ENCODE results near the gene TRIP12. TPM values are rescaled to one million over a fixed set of nuclear protein-coding genes. Genes with fewer than 3 reads are reported as not detected.

The TRIP12 gene
- total RNA-seq, 1 donor from 2014 or later, result 79.4 TPM

DNA sequence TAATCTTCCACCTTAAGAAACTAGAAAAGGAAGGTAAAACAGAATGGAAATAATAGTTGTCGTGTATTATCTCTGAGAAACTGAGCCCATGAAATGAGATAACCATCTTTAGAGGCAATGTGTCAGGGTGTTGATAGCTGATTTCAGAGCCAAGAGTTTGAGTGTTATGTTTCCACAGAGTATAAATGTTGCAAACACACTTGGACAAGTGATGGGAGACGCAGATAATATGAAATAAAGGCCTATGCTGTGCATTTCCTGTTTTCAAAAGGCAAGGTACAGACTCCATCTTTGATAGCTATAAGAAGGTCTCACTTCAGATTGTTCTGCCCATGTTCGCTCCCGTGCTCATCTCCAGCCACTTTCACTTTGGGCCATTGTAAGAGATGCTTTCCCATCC is 181.5 kb downstream of the TRIP12 start:
- TF ChIP-seq, protein P1, sequence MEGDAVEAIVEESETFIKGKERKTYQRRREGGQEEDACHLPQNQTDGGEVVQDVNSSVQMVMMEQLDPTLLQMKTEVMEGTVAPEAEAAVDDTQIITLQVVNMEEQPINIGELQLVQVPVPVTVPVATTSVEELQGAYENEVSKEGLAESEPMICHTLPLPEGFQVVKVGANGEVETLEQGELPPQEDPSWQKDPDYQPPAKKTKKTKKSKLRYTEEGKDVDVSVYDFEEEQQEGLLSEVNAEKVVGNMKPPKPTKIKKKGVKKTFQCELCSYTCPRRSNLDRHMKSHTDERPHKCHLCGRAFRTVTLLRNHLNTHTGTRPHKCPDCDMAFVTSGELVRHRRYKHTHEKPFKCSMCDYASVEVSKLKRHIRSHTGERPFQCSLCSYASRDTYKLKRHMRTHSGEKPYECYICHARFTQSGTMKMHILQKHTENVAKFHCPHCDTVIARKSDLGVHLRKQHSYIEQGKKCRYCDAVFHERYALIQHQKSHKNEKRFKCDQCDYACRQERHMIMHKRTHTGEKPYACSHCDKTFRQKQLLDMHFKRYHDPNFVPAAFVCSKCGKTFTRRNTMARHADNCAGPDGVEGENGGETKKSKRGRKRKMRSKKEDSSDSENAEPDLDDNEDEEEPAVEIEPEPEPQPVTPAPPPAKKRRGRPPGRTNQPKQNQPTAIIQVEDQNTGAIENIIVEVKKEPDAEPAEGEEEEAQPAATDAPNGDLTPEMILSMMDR (IDR thresholded peaks at IDR 0.05), result no peak
- Histone ChIP-seq H3K4me1 (no peaks in the 10 kb centered on the region), H3K4me3 (no peak overlapping the region), H3K27ac (no peak overlapping the region), H3K27me3 (no peaks in the 10 kb centered on the region), H3K9me3 (peaks cover 0 to 33% of the 10 kb centered on the region in 2 donors), H3K36me3 (no peaks in the 10 kb centered on the region)
- intact Hi-C loops (cut with DNase I), result no loop called here
- no peak for DNase-seq (ENCODE audit: low spot score in 2 of 2)

DNA sequence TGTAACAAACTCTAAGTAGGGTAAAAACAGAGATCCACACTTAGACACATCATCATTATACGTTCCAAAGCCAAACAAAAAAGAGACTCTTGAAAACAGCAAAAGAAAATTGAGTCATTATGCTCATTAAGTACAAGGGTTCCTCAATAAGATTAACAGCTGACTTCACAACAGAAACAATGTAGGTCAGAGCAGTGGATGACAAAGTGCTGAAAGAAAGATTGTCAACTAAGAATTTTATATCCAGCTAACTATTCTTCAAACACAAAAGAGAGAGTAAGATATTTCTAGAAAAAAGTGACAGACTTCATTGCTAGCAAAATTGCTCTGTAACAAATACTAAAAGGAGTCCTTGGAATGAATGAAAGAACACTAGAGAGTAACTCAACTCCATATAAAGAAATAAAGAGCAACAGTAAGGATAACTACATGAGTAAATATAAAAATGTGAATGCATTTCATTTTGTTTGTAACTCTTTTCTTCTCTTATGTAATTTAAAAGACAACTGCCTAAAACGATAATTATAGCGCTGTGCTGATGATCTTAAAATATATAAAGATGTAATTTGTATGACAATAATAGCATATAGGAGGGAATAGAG is 183.7 kb downstream of the TRIP12 start:
- intact Hi-C loops (cut with DNase I), result no loop called here
- Histone ChIP-seq H3K4me1 (no peaks in the 10 kb centered on the region), H3K4me3 (no peak overlapping the region), H3K27ac (no peak overlapping the region), H3K36me3 (no peaks in the 10 kb centered on the region), H3K9me3 (peaks cover 0 to 33% of the 10 kb centered on the region in 2 donors), H3K27me3 (no peaks in the 10 kb centered on the region)
- no peak for DNase-seq (ENCODE audit: low spot score in 2 of 2)
- TF ChIP-seq, protein P1 (IDR thresholded peaks at IDR 0.05), result no peak

DNA sequence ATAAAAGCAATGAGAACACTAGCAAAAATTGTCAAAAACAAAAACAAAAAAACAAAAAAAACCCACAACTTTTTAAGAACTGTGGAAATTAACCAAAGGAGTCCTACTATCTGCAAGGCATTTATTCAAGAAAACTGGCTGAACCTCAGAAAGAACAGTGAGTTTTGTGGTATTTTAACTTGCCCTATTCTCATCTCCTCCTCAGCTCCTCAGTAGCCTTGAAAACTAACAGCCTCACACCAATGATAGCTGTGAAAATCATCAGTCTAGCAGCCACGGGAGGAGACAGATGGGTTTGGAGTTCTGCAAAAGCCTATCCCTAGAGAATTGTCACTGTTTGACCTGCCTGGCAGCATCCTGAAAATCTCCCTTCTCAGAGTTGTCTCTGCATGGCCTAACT is 187.4 kb downstream of the TRIP12 start:
- TF ChIP-seq, protein P1 (IDR thresholded peaks at IDR 0.05), result no peak
- Histone ChIP-seq H3K36me3 (no peaks in the 10 kb centered on the region), H3K9me3 (peaks cover 0 to 33% of the 10 kb centered on the region in 2 donors), H3K4me1 (no peaks in the 10 kb centered on the region), H3K27ac (no peak overlapping the region), H3K4me3 (no peak overlapping the region), H3K27me3 (no peaks in the 10 kb centered on the region)
- no peak for DNase-seq (ENCODE audit: low spot score in 2 of 2)
- intact Hi-C loops (cut with DNase I), result no loop called here

DNA sequence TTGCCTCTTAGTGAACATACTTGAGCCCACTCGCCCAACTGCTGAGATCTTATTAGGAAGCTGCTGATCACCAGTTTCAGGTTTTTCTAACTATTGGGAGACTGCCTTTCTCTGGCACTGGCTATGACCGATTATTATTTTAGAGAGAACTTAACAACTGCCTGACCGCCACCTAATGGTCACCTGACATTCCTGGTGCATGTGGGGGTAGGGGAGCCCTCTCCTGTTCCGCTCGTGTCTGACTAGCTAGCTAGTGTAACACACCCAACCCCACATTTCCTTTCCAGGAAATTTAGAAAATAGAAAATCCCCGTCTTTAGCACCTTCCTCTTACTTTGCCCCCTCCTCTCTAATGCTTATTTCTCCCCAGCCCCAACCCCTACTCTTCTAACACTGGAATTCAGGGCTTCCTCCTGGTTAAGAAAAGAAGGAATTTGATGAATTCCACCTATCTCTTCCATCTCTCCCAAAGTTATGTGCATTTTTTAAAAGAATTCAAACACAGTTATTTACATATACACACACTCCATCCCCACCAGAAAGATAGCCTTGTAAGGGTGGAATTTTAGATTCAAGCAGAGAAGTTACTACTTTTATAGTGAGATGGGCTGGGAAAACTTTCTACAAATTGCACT is 188.1 kb downstream of the TRIP12 start:
- Histone ChIP-seq H3K27me3 (no peaks in the 10 kb centered on the region), H3K36me3 (no peaks in the 10 kb centered on the region), H3K4me3 (no peak overlapping the region), H3K4me1 (no peaks in the 10 kb centered on the region), H3K9me3 (peaks cover 0 to 27% of the 10 kb centered on the region in 2 donors), H3K27ac (no peak overlapping the region)
- intact Hi-C loops (cut with DNase I), result no loop called here
- TF ChIP-seq, protein P1 (IDR thresholded peaks at IDR 0.05), result no peak
- DNase-seq (ENCODE audit: low spot score in 2 of 2), result no peak

DNA sequence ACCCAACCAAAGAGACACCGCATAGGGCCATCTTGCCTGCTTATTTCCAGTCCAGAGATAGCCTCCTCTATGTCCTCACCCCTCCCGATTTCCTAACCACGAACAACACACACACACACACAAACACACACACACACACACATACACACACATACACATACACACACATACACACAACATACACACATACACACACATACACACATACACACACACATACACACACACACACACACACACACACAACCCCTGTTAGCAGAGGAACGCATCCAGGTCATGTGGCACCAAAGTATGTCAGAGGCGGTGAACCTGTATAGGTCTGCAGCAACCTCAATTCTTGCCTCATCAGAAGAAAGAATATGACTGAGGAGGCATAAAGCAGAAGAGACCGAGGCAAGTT is 188.9 kb downstream of the TRIP12 start:
- Histone ChIP-seq H3K27ac (no peak overlapping the region), H3K4me3 (no peak overlapping the region), H3K9me3 (peaks cover 0 to 19% of the 10 kb centered on the region in 2 donors), H3K36me3 (no peaks in the 10 kb centered on the region), H3K27me3 (no peaks in the 10 kb centered on the region), H3K4me1 (no peaks in the 10 kb centered on the region)
- DNase-seq (ENCODE audit: low spot score in 2 of 2), result no peak
- TF ChIP-seq, protein P1 (IDR thresholded peaks at IDR 0.05), result no peak
- intact Hi-C loops (cut with DNase I), result no loop called here
